ENCODE results near the gene UBLCP1. TPM values are rescaled to one million over a fixed set of nuclear protein-coding genes. Genes with fewer than 3 reads are reported as not detected.

The UBLCP1 gene
- total and polyA plus RNA-seq, 2 of the 13 experiments (the other 11 are each of a cell fraction or from before 2014, with no cell fraction given) = 6.5 to 12.6 TPM

- TF ChIP-seq ZSCAN5A (CRISPR knock-in tag; IDR thresholded peaks at IDR 0.05; ENCODE audit: borderline replicate concordance) (peak; percentile 23; the same call in 1 of the 2 replicates), ERF (CRISPR knock-in tag; IDR thresholded peaks at IDR 0.05) (peak; percentile 40; the same call in 1 of the 2 replicates), ZNF841 (CRISPR knock-in tag; IDR thresholded peaks at IDR 0.05; ENCODE audit: borderline replicate concordance) (no peak; the same call in 1 of the 2 replicates), ZNF607 (CRISPR knock-in tag; IDR thresholded peaks at IDR 0.05; ENCODE audit: borderline replicate concordance) (no peak), ATAD3A (CRISPR knock-in tag; IDR thresholded peaks at IDR 0.05) (no peak), NFATC3 (CRISPR knock-in tag; IDR thresholded peaks at IDR 0.05) (no peak), ZNF232 (CRISPR knock-in tag; IDR thresholded peaks at IDR 0.05; ENCODE audit: borderline replicate concordance) (peak; percentile 40; the same call in 1 of the 2 replicates), USF2 (IDR thresholded peaks at IDR 0.05; ENCODE audit: low read depth, low read length) (no peak), USF2 (CRISPR knock-in tag; IDR thresholded peaks at IDR 0.05; ENCODE audit: borderline replicate concordance) (no peak), ATRX (CRISPR knock-in tag; IDR thresholded peaks at IDR 0.05; ENCODE audit: borderline replicate concordance) (no peak), PLRG1 (conservative IDR thresholded peaks at IDR 0.05) (no peak), THYN1 (CRISPR knock-in tag; IDR thresholded peaks at IDR 0.05; ENCODE audit: borderline replicate concordance, low read depth) (no peak), CSRNP2 (CRISPR knock-in tag; conservative IDR thresholded peaks at IDR 0.05; ENCODE audit: low read depth) (peak; percentile 13; the same call in 1 of the 2 replicates), ZNF724P (CRISPR knock-in tag; IDR thresholded peaks at IDR 0.05; ENCODE audit: borderline replicate concordance) (peak; percentile 36; the same call in 1 of the 2 replicates), ZNF30 (CRISPR knock-in tag; IDR thresholded peaks at IDR 0.05) (peak; percentile 79; the same call in 1 of the 2 replicates), KLF16 (CRISPR knock-in tag; IDR thresholded peaks at IDR 0.05) (peak in 1 of 2 experiments; percentile 60; a peak in 2 of 4 replicates), NKX3-1 (CRISPR knock-in tag; IDR thresholded peaks at IDR 0.05) (no peak), SRSF9 (IDR thresholded peaks at IDR 0.05; ENCODE audit: borderline replicate concordance, insufficient read depth, low read depth, low read length, poor library complexity, severe bottlenecking) (no peak), ZNF431 (CRISPR knock-in tag; IDR thresholded peaks at IDR 0.05; ENCODE audit: borderline replicate concordance, low read depth) (0 out of 2 replicates have a peak, but pooled peaks have one; percentile 33), ZNF605 (CRISPR knock-in tag; IDR thresholded peaks at IDR 0.05) (peak; percentile 31; the same call in 1 of the 2 replicates), CREB3 (CRISPR knock-in tag; IDR thresholded peaks at IDR 0.05) (no peak), FOXC1 (CRISPR knock-in tag; IDR thresholded peaks at IDR 0.05; ENCODE audit: borderline replicate concordance) (peak; percentile 15; the same call in 1 of the 2 replicates), ZNF703 (CRISPR knock-in tag; IDR thresholded peaks at IDR 0.05; ENCODE audit: borderline replicate concordance) (no peak; the same call in 1 of the 2 replicates)
Measured at GRCh38 chr5:159262859-159263568, at the start of gene UBLCP1 (continued).
